A673 (cell line): ENCODE measurements around the gene SIM2.

Source experiments
- EZH2 ChIP-seq: fragments of 200-600 bp; sonication (generic); IDR thresholded peaks from 2 replicates; pipeline ENCODE4 v1.6.1; 2017; ENCODE audit warnings: borderline replicate concordance, low read depth, mild to moderate bottlenecking, mixed read lengths, antibody characterized with exemption, low read length; ENCODE audit not compliant: poor library complexity, severe bottlenecking
- TF ChIP-seq, protein P1 (sequence below): fragments of 300-800, 200-600 bp; sonication (generic); conservative IDR thresholded peaks from 2 replicates; pipeline ENCODE4 v1.5.1; 2017; ENCODE audit warnings: low read depth, mild to moderate bottlenecking, antibody characterized with exemption, low read length, moderate library complexity, mixed read lengths

DNA sequence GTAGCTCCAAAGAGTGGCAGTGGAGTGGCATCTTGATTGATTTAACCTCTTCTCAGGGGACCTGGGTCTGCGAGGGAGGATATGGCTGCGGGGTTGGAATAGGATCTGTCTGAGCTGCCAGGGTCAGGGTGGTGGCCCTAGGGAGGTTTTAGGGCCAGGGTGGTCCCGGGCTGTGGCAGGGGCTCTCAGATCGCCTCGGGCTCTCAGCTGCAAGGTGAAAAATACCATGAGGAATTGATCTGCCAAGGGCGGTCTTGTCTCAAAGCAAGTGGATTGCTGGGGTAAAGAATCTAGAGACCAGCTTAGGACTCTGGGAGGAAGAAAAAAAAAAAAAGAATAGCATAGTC is 3.7 kb downstream of the SIM2 start:
- TF ChIP-seq, protein P1, sequence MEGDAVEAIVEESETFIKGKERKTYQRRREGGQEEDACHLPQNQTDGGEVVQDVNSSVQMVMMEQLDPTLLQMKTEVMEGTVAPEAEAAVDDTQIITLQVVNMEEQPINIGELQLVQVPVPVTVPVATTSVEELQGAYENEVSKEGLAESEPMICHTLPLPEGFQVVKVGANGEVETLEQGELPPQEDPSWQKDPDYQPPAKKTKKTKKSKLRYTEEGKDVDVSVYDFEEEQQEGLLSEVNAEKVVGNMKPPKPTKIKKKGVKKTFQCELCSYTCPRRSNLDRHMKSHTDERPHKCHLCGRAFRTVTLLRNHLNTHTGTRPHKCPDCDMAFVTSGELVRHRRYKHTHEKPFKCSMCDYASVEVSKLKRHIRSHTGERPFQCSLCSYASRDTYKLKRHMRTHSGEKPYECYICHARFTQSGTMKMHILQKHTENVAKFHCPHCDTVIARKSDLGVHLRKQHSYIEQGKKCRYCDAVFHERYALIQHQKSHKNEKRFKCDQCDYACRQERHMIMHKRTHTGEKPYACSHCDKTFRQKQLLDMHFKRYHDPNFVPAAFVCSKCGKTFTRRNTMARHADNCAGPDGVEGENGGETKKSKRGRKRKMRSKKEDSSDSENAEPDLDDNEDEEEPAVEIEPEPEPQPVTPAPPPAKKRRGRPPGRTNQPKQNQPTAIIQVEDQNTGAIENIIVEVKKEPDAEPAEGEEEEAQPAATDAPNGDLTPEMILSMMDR: no peak
- no peak for TF ChIP-seq EZH2
